ENCODE data around the gene CYB5R3. TPM values are rescaled to one million over a fixed set of nuclear protein-coding genes. Genes with fewer than 3 reads are reported as not detected.
A peak's percentile ranks its signal among the peaks of the same experiment; 100 is the strongest.

The CYB5R3 gene
- total RNA-seq, 1 donor from 2014 or later = 87.3 TPM

- intact Hi-C loops (cut with micrococcal nuclease) = no loop called here
- Mint-ChIP-seq H3K4me3 (ENCODE audit: low read depth) (no peak overlapping the region), H3K27ac (peak overlapping the region; percentile 28), H3K9me3 (no peaks in the 10 kb centered on the region), H3K4me1 (ENCODE audit: low read depth) (peaks cover 2% of the 10 kb centered on the region), H3K27me3 (ENCODE audit: low read depth) (no peaks in the 10 kb centered on the region), H3K36me3 (ENCODE audit: low read depth) (peaks cover 14% of the 10 kb centered on the region)
- DNase-seq (ENCODE audit: low spot score) = no peak
Observed at GRCh38 chr22:42635531-42635930, 13.7 kb downstream of the CYB5R3 start.

- peaks cover 27% of the 10 kb centered on the region for H3K36me3 Mint-ChIP-seq (ENCODE audit: low read depth)
- peaks cover 2% of the 10 kb centered on the region for H3K4me1 Mint-ChIP-seq (ENCODE audit: low read depth)
Observed at GRCh38 chr22:42633013-42633412, 16.2 kb downstream of the CYB5R3 start.

GRCh38 chr22:42632096-42632495 is 17.1 kb downstream of the CYB5R3 start:
- intact Hi-C loops (cut with micrococcal nuclease) = no loop called here
- Mint-ChIP-seq H3K4me1 (ENCODE audit: low read depth) (peaks cover 2% of the 10 kb centered on the region), H3K4me3 (ENCODE audit: low read depth) (no peak overlapping the region), H3K36me3 (ENCODE audit: low read depth) (peaks cover 25% of the 10 kb centered on the region), H3K27me3 (ENCODE audit: low read depth) (no peaks in the 10 kb centered on the region), H3K9me3 (no peaks in the 10 kb centered on the region), H3K27ac (no peak overlapping the region)
- DNase-seq (ENCODE audit: low spot score) = no peak

More at GRCh38 chr22:42633013-42633412, 16.2 kb downstream of the CYB5R3 start:
- intact Hi-C loops (cut with micrococcal nuclease) = no loop called here
- no peaks in the 10 kb centered on the region for H3K27me3 Mint-ChIP-seq (ENCODE audit: low read depth)
- H3K4me3 Mint-ChIP-seq (ENCODE audit: low read depth) = no peak overlapping the region
- H3K9me3 Mint-ChIP-seq = no peaks in the 10 kb centered on the region
- no peak overlapping the region for H3K27ac Mint-ChIP-seq
- no peak for DNase-seq (ENCODE audit: low spot score)

GRCh38 chr22:42630901-42631602 is 18.1 kb downstream of the CYB5R3 start:
- no peak overlapping the region for H3K4me3 Mint-ChIP-seq (ENCODE audit: low read depth)
- H3K36me3 Mint-ChIP-seq (ENCODE audit: low read depth) = peaks cover 30% of the 10 kb centered on the region
- H3K4me1 Mint-ChIP-seq (ENCODE audit: low read depth) = peaks cover 2% of the 10 kb centered on the region
- intact Hi-C loops (cut with micrococcal nuclease) = no loop called here
- no peak overlapping the region for H3K27ac Mint-ChIP-seq
- H3K27me3 Mint-ChIP-seq (ENCODE audit: low read depth) = no peaks in the 10 kb centered on the region
- H3K9me3 Mint-ChIP-seq = no peaks in the 10 kb centered on the region
- no peak for DNase-seq (ENCODE audit: low spot score)

- no peak for DNase-seq (ENCODE audit: low spot score)
Observed at GRCh38 chr22:42630211-42630610, 19.0 kb downstream of the CYB5R3 start.

GRCh38 chr22:42627981-42628380 is 21.2 kb downstream of the CYB5R3 start:
- Mint-ChIP-seq H3K27ac (no peak overlapping the region), H3K27me3 (ENCODE audit: low read depth) (no peaks in the 10 kb centered on the region)

More at GRCh38 chr22:42630211-42630610, 19.0 kb downstream of the CYB5R3 start:
- H3K27me3 Mint-ChIP-seq (ENCODE audit: low read depth) = no peaks in the 10 kb centered on the region
- H3K36me3 Mint-ChIP-seq (ENCODE audit: low read depth) = peaks cover 31% of the 10 kb centered on the region
- H3K27ac Mint-ChIP-seq = no peak overlapping the region
- intact Hi-C loops (cut with micrococcal nuclease) = no loop called here
- no peaks in the 10 kb centered on the region for H3K4me1 Mint-ChIP-seq (ENCODE audit: low read depth)
- H3K9me3 Mint-ChIP-seq = no peaks in the 10 kb centered on the region
- H3K4me3 Mint-ChIP-seq (ENCODE audit: low read depth) = no peak overlapping the region

GRCh38 chr22:42626951-42627625 is 22.1 kb downstream of the CYB5R3 start:
- intact Hi-C loops (cut with micrococcal nuclease) = no loop called here
- Mint-ChIP-seq H3K36me3 (ENCODE audit: low read depth) (peaks cover 24% of the 10 kb centered on the region), H3K27me3 (ENCODE audit: low read depth) (no peaks in the 10 kb centered on the region), H3K4me3 (ENCODE audit: low read depth) (no peak overlapping the region), H3K27ac (no peak overlapping the region), H3K9me3 (no peaks in the 10 kb centered on the region), H3K4me1 (ENCODE audit: low read depth) (no peaks in the 10 kb centered on the region)
- DNase-seq (ENCODE audit: low spot score) = no peak

More at GRCh38 chr22:42627981-42628380, 21.2 kb downstream of the CYB5R3 start:
- Mint-ChIP-seq H3K4me3 (ENCODE audit: low read depth) (no peak overlapping the region), H3K4me1 (ENCODE audit: low read depth) (no peaks in the 10 kb centered on the region), H3K9me3 (no peaks in the 10 kb centered on the region), H3K36me3 (ENCODE audit: low read depth) (peaks cover 31% of the 10 kb centered on the region)
- intact Hi-C loops (cut with micrococcal nuclease) = no loop called here
- DNase-seq (ENCODE audit: low spot score) = no peak

GRCh38 chr22:42626431-42626830 is 22.8 kb downstream of the CYB5R3 start:
- no peaks in the 10 kb centered on the region for H3K27me3 Mint-ChIP-seq (ENCODE audit: low read depth)
- H3K9me3 Mint-ChIP-seq = no peaks in the 10 kb centered on the region
- H3K27ac Mint-ChIP-seq = no peak overlapping the region
- no peak for DNase-seq (ENCODE audit: low spot score)
- no peaks in the 10 kb centered on the region for H3K4me1 Mint-ChIP-seq (ENCODE audit: low read depth)
- peaks cover 25% of the 10 kb centered on the region for H3K36me3 Mint-ChIP-seq (ENCODE audit: low read depth)
- intact Hi-C loops (cut with micrococcal nuclease) = no loop called here
- H3K4me3 Mint-ChIP-seq (ENCODE audit: low read depth) = no peak overlapping the region

- intact Hi-C loops (cut with micrococcal nuclease) = no loop called here
- Mint-ChIP-seq H3K27me3 (ENCODE audit: low read depth) (no peaks in the 10 kb centered on the region), H3K36me3 (ENCODE audit: low read depth) (peaks cover 28% of the 10 kb centered on the region), H3K4me1 (ENCODE audit: low read depth) (no peaks in the 10 kb centered on the region), H3K9me3 (no peaks in the 10 kb centered on the region), H3K27ac (no peak overlapping the region), H3K4me3 (ENCODE audit: low read depth) (no peak overlapping the region)
- no peak for DNase-seq (ENCODE audit: low spot score)
Observed at GRCh38 chr22:42625416-42625815, 23.8 kb downstream of the CYB5R3 start.

- Mint-ChIP-seq H3K4me1 (ENCODE audit: low read depth) (no peaks in the 10 kb centered on the region), H3K27ac (no peak overlapping the region), H3K27me3 (ENCODE audit: low read depth) (no peaks in the 10 kb centered on the region), H3K9me3 (no peaks in the 10 kb centered on the region), H3K36me3 (ENCODE audit: low read depth) (peaks cover 28% of the 10 kb centered on the region), H3K4me3 (ENCODE audit: low read depth) (no peak overlapping the region)
- DNase-seq (ENCODE audit: low spot score) = no peak
- intact Hi-C loops (cut with micrococcal nuclease) = no loop called here
Observed at GRCh38 chr22:42624551-42625106, 24.6 kb downstream of the CYB5R3 start.

- Mint-ChIP-seq H3K9me3 (no peaks in the 10 kb centered on the region), H3K27ac (no peak overlapping the region), H3K36me3 (ENCODE audit: low read depth) (peaks cover 27% of the 10 kb centered on the region), H3K4me1 (ENCODE audit: low read depth) (no peaks in the 10 kb centered on the region), H3K4me3 (ENCODE audit: low read depth) (no peak overlapping the region), H3K27me3 (ENCODE audit: low read depth) (no peaks in the 10 kb centered on the region)
- DNase-seq (ENCODE audit: low spot score) = no peak
- intact Hi-C loops (cut with micrococcal nuclease) = no loop called here
Observed at GRCh38 chr22:42623756-42624441, 25.3 kb downstream of the CYB5R3 start.

GRCh38 chr22:42623301-42623751 is 25.9 kb downstream of the CYB5R3 start:
- intact Hi-C loops (cut with micrococcal nuclease) = no loop called here
- no peak for DNase-seq (ENCODE audit: low spot score)
- Mint-ChIP-seq H3K9me3 (no peaks in the 10 kb centered on the region), H3K36me3 (ENCODE audit: low read depth) (peaks cover 24% of the 10 kb centered on the region), H3K4me1 (ENCODE audit: low read depth) (no peaks in the 10 kb centered on the region), H3K27me3 (ENCODE audit: low read depth) (no peaks in the 10 kb centered on the region), H3K27ac (no peak overlapping the region), H3K4me3 (ENCODE audit: low read depth) (no peak overlapping the region)

All from activated T-helper 2 cell treated with anti-CD3 and anti-CD28 coated beads, Interferon-gamma antibody, Interleukin-2, Interleukin-4, amounts not matched to agents 10 μg/mL and 5 μg/mL and 100 μg/mL, durations not matched to agents 14 hours and 24 hours and 36 hours (primary cell).